ENCODE results near the gene NME7.
"Not testable (repeated sequence)": the region's sequence is repeated elsewhere in the genome, so short reads cannot be mapped to it uniquely, and the experiment has no call there.

NME7 gene

GRCh38 chr1:169361281-169361680 lies 6.3 kb downstream of the NME7 start:
- H3K27ac Mint-ChIP-seq = no peak overlapping the region
- peaks cover 16% of the 10 kb centered on the region for H3K4me1 Mint-ChIP-seq
- H3K36me3 Mint-ChIP-seq = no peaks in the 10 kb centered on the region
- no peak overlapping the region for H3K4me3 Mint-ChIP-seq
- ATAC-seq = no peak
- no peaks in the 10 kb centered on the region for H3K27me3 Mint-ChIP-seq
- peaks cover 4% of the 10 kb centered on the region for H3K9me3 Mint-ChIP-seq

DNA sequence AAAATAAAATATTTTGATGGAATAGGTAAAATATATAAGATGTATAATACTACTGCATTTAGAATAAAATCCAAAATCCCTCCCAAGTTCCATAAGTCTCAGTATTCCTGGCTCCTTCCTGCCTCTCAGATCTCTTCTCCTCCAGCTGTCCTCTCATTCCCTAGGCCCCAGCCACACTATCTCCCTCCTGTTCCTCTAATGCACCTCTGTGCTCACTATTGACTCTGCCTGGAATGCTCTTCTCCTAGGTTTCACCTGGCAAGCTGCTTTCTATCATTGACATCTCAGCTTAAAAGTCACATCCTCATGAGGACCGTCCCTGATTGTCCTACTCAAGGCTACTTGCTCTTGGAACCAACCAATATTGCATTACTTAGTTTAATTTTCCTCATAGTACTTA lies 7.2 kb downstream of the NME7 start:
- Mint-ChIP-seq H3K27ac (no peak overlapping the region), H3K36me3 (no peaks in the 10 kb centered on the region), H3K27me3 (no peaks in the 10 kb centered on the region), H3K9me3 (peaks cover 4% of the 10 kb centered on the region), H3K4me3 (no peak overlapping the region), H3K4me1 (peaks cover 16% of the 10 kb centered on the region)
- ATAC-seq = no peak

- Mint-ChIP-seq H3K9me3 (no peaks in the 10 kb centered on the region), H3K4me1 (peaks cover 11% of the 10 kb centered on the region), H3K27ac (no peak overlapping the region), H3K27me3 (no peaks in the 10 kb centered on the region), H3K36me3 (peaks cover 15% of the 10 kb centered on the region), H3K4me3 (no peak overlapping the region)
- ATAC-seq = no peak
These were observed 19.1 kb downstream of the NME7 start for GRCh38 chr1:169348383-169349036.

- Mint-ChIP-seq H3K4me1 (peaks cover 11% of the 10 kb centered on the region), H3K9me3 (no peaks in the 10 kb centered on the region), H3K36me3 (peaks cover 11% of the 10 kb centered on the region), H3K27ac (no peak overlapping the region), H3K27me3 (no peaks in the 10 kb centered on the region), H3K4me3 (no peak overlapping the region)
- ATAC-seq = no peak
These were observed 19.8 kb downstream of the NME7 start for GRCh38 chr1:169347688-169348382.

DNA sequence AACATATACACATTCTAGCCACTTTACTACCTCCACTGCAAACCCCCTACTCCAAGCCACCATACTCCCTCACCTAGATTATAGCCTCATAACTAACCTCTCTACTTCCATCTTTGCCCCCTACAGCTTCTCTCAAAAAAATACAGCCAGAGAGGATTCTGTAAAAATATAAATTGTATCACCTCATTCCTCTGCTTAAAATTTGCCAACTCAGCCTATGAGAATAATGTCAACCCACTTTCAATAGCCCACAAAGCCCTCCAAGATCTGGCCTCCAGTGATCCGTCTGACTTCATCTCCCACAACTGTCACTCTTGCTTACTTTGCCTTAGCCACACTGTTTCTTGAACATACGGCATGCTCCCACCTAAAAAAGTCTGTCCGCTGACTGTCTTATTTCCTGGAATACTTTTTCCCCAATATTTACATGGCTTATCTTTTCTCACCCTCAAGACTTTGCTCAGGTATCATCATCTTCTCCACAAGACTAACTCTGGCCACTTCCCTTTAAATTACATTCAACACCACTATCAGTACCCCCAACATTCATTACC lies 21.5 kb downstream of the NME7 start:
- Mint-ChIP-seq H3K4me3 (no peak overlapping the region), H3K27ac (no peak overlapping the region), H3K36me3 (peaks cover 5% of the 10 kb centered on the region), H3K9me3 (no peaks in the 10 kb centered on the region), H3K4me1 (peaks cover 2% of the 10 kb centered on the region), H3K27me3 (no peaks in the 10 kb centered on the region)
- no peak for ATAC-seq

DNA sequence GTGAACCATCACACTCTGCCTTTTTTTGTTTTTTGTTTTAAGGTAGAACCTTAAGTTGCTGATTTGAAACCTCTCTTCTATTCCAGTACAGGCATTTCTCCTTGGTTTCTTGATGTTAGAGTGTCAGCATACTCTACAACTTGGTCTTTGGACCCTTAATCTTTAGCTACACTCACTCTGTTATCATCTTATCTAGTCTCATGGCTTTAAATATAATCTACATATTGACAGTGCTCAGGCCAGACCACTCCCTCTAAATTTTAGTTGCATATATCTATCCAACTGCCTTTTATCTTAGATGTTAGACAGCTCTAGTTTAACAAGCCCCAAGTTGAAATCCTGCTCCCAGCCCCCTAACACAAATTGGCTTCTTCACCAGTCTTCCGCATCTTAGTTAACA lies 22.1 kb downstream of the NME7 start:
- H3K9me3 Mint-ChIP-seq = peaks cover 5% of the 10 kb centered on the region
- H3K4me1 Mint-ChIP-seq = peaks cover 7% of the 10 kb centered on the region
- no peak overlapping the region for H3K27ac Mint-ChIP-seq
- peaks cover 11% of the 10 kb centered on the region for H3K36me3 Mint-ChIP-seq
- no peak overlapping the region for H3K4me3 Mint-ChIP-seq
- no peaks in the 10 kb centered on the region for H3K27me3 Mint-ChIP-seq
- no peak for ATAC-seq

DNA sequence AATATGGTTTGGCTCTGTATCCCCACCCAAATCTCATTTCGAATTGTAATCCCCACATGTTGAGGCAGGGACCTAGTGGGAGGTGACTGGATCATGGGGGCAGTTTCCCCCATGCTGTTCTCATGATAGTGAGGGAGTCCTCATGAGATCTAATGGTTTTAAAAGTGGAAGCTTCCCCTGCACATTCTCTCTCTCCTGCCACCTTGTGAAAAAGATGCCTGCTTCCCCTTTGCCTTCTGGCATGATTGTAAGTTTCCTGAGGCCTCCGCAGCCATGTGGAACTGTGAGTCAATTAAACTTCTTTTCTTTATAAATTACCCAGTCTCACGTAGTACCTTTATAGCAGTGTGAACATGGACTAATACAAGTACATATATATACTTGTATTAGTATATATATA lies 25.5 kb downstream of the NME7 start:
- Mint-ChIP-seq H3K4me1 (peaks cover 19% of the 10 kb centered on the region), H3K9me3 (peaks cover 14% of the 10 kb centered on the region), H3K36me3 (peaks cover 26% of the 10 kb centered on the region)
- not testable (repeated sequence) for H3K27ac Mint-ChIP-seq, H3K27me3 Mint-ChIP-seq, H3K4me3 Mint-ChIP-seq, ATAC-seq

GRCh38 chr1:169340882-169341281 lies 26.7 kb downstream of the NME7 start:
- H3K36me3 Mint-ChIP-seq = peaks cover 36% of the 10 kb centered on the region
- no peaks in the 10 kb centered on the region for H3K27me3 Mint-ChIP-seq
- no peak overlapping the region for H3K4me3 Mint-ChIP-seq
- peaks cover 19% of the 10 kb centered on the region for H3K4me1 Mint-ChIP-seq
- peaks cover 14% of the 10 kb centered on the region for H3K9me3 Mint-ChIP-seq
- no peak for ATAC-seq
- H3K27ac Mint-ChIP-seq = no peak overlapping the region

GRCh38 chr1:169339773-169340172 lies 27.8 kb downstream of the NME7 start:
- Mint-ChIP-seq H3K27me3 (no peaks in the 10 kb centered on the region), H3K4me3 (no peak overlapping the region), H3K27ac (no peak overlapping the region), H3K9me3 (peaks cover 18% of the 10 kb centered on the region), H3K4me1 (peaks cover 19% of the 10 kb centered on the region), H3K36me3 (peaks cover 39% of the 10 kb centered on the region)
- ATAC-seq = no peak

- no peak for ATAC-seq
- H3K27me3 Mint-ChIP-seq = no peaks in the 10 kb centered on the region
- H3K4me3 Mint-ChIP-seq = no peak overlapping the region
- no peak overlapping the region for H3K27ac Mint-ChIP-seq
- peaks cover 48% of the 10 kb centered on the region for H3K36me3 Mint-ChIP-seq
- peaks cover 19% of the 10 kb centered on the region for H3K9me3 Mint-ChIP-seq
- peaks cover 26% of the 10 kb centered on the region for H3K4me1 Mint-ChIP-seq
These were observed 29.0 kb downstream of the NME7 start for GRCh38 chr1:169338617-169339016.

DNA sequence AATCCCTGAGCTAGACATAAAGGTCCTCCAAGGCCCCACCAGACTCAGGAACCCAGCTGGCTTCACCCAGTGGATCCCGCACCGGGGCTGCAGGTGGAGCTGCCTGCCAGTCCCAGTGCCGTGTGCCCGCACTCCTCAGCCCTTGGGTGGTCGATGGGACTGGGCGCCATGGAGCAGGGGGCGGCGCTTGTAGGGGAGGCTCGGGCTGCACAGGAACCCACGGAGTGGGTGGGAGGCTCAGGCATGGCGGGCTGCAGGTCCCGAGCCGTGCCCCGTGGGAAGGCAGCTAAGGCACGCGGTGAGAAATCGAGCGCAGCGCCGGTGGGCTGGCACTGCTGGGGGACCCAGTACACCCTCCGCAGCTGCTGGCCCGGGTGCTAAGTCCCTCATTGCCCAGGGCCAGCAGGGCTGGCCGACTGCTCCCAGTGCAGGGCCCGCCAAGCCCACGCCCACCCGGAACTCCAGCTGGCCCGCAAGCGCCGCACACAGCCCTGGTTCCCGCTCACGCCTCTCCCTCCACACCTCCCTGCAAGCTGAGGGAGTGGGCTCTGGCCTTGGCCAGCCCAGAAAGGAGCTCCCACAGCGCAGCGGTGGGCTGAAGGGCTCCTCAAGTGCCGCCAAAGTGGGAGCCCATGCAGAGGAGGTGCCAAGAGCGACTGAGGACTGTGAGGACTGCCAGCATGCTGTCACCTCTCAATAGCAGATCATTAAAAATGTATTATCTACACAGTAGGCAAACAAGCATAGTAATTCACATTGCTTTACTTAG lies 30.5 kb downstream of the NME7 start:
- not testable (repeated sequence) for H3K4me3 Mint-ChIP-seq, H3K27me3 Mint-ChIP-seq, H3K27ac Mint-ChIP-seq, ATAC-seq
- H3K9me3 Mint-ChIP-seq = peaks cover 22% of the 10 kb centered on the region
- H3K36me3 Mint-ChIP-seq = peaks cover 52% of the 10 kb centered on the region
- peaks cover 39% of the 10 kb centered on the region for H3K4me1 Mint-ChIP-seq

DNA sequence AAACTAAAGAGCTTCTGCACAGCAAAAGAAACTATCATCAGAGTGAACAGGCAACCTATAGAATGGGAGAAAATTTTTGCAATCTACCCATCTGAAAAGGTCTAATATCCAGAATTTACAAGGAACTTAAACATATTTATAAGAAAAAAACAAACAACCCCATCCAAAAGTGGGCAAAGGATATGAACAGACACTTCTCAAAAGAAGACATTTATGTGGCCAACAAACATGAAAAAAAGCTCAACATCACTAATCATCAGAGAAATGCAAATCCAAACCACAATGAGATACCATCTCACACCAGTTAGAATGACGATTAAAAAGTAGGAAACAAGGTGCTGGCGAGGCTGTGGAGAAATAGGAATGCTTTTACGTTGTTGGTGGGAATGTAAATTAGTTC lies 32.9 kb downstream of the NME7 start:
- not testable (repeated sequence) for H3K27me3 Mint-ChIP-seq, H3K4me3 Mint-ChIP-seq, ATAC-seq, H3K27ac Mint-ChIP-seq
- peaks cover 25% of the 10 kb centered on the region for H3K4me1 Mint-ChIP-seq
- H3K36me3 Mint-ChIP-seq = peaks cover 47% of the 10 kb centered on the region
- peaks cover 12% of the 10 kb centered on the region for H3K9me3 Mint-ChIP-seq

- H3K4me3 Mint-ChIP-seq = no peak overlapping the region
- H3K36me3 Mint-ChIP-seq = peaks cover 41% of the 10 kb centered on the region
- no peak for ATAC-seq
These were observed 36.7 kb downstream of the NME7 start for GRCh38 chr1:169330927-169331326.

GRCh38 chr1:169329383-169329782 lies 38.2 kb downstream of the NME7 start:
- H3K36me3 Mint-ChIP-seq = peaks cover 30% of the 10 kb centered on the region
- no peak overlapping the region for H3K27ac Mint-ChIP-seq
- peaks cover 12% of the 10 kb centered on the region for H3K9me3 Mint-ChIP-seq
- H3K27me3 Mint-ChIP-seq = no peaks in the 10 kb centered on the region
- peaks cover 27% of the 10 kb centered on the region for H3K4me1 Mint-ChIP-seq
- ATAC-seq = no peak
- no peak overlapping the region for H3K4me3 Mint-ChIP-seq

More at GRCh38 chr1:169330927-169331326, 36.7 kb downstream of the NME7 start:
- Mint-ChIP-seq H3K9me3 (peaks cover 16% of the 10 kb centered on the region), H3K27me3 (no peaks in the 10 kb centered on the region), H3K4me1 (peaks cover 27% of the 10 kb centered on the region), H3K27ac (no peak overlapping the region)

- Mint-ChIP-seq H3K27ac (no peak overlapping the region), H3K27me3 (no peaks in the 10 kb centered on the region), H3K4me1 (peaks cover 14% of the 10 kb centered on the region), H3K4me3 (no peak overlapping the region), H3K36me3 (peaks cover 32% of the 10 kb centered on the region), H3K9me3 (peaks cover 12% of the 10 kb centered on the region)
- ATAC-seq = no peak
These were observed 39.7 kb downstream of the NME7 start for GRCh38 chr1:169327875-169328274.
